ENCODE data around the gene ACSF3. TPM values are rescaled to one million over a fixed set of nuclear protein-coding genes. Genes with fewer than 3 reads are reported as not detected.

Gene ACSF3
- total and polyA plus RNA-seq, 2 donors (not counting 1 experiment from before 2014, with no cell fraction given): 45.2 to 113 TPM

DNA sequence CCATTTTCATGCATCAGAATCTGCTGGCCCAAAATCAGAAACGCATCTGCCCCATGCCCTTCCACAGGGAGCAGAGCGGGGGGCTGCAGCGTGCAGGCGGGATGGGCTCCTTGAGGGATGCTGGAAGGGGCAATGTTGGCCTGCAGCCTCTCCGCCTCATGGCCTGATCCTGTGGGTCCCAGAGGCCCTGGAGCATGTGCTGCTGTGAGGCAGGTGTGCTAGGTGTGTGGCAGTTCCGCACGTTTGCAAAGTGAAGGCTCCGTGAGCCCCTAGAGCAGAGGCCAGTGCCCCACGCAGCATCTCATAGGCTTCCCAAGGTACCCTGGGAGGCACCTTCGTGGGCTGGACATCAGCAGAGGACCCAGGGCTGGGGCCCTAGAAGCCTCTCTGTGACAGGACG, 41.5 kb downstream of the ACSF3 start:
- peaks cover 2% of the 10 kb centered on the region for H3K4me1 Mint-ChIP-seq
- TF ChIP-seq EZH2 (IDR thresholded peaks at IDR 0.05; ENCODE audit: borderline replicate concordance, insufficient read depth, low read depth, low read length, poor library complexity, severe bottlenecking): no peak
- TF ChIP-seq CTCF (IDR thresholded peaks at IDR 0.05): no peak
- H3K27me3 ChIP-seq (replicated peaks in 1 of 4; ENCODE audit: control extremely low read depth in 1 of 4, control insufficient read depth in 3 of 4, insufficient read depth in 4 of 4, low read length in 3 of 4): no peaks in the 10 kb centered on the region
- no peak overlapping the region for H3K4me3 ChIP-seq (ENCODE audit: control extremely low read depth in 1 of 5, extremely low read depth in 1 of 5, insufficient read depth in 1 of 5, low read depth in 2 of 5, low read length in 4 of 5)
- no peaks in the 10 kb centered on the region for H3K4me1 ChIP-seq (ENCODE audit: control insufficient read depth in 2 of 2, insufficient read depth in 2 of 2, low read length in 2 of 2)
- intact Hi-C loops (cut with micrococcal nuclease): no loop called here
- no peak overlapping the region for H3K9ac ChIP-seq (ENCODE audit: low read length)
- peaks cover 51% of the 10 kb centered on the region for H3K79me2 ChIP-seq (ENCODE audit: control insufficient read depth, insufficient read depth, low read length)
- 88% methylated on average over 11 of the region's 11 CpGs for WGBS (ENCODE audit: insufficient coverage)
- no peak for ATAC-seq (ENCODE audit: low read depth)
- H2AFZ ChIP-seq (ENCODE audit: insufficient read depth, low read depth, low read length, poor library complexity, severe bottlenecking): no peak overlapping the region
- peaks cover 61% of the 10 kb centered on the region for H4K20me1 ChIP-seq (ENCODE audit: control insufficient read depth, insufficient read depth, low read length, poor library complexity, severe bottlenecking)
- H3K9me3 ChIP-seq (ENCODE audit: control extremely low read depth in 1 of 3, control insufficient read depth in 2 of 3, insufficient read depth in 1 of 3, low read length in 2 of 3): peaks cover 0 to 2% (median 0%) of the 10 kb centered on the region in 3 donors
- no peak overlapping the region for H3K4me3 Mint-ChIP-seq
- H3K27ac ChIP-seq (ENCODE audit: low read length in 2 of 2): no peak overlapping the region
- H3K27ac Mint-ChIP-seq: no peak overlapping the region
- peaks cover 0 to 56% of the 10 kb centered on the region in 2 experiments for H3K36me3 ChIP-seq (replicated peaks in 1 of 2; ENCODE audit: control extremely low read depth in 1 of 2, control insufficient read depth in 1 of 2, extremely low read depth in 1 of 2, insufficient read depth in 2 of 2, low read length in 1 of 2)
- no peak overlapping the region for H3K4me2 ChIP-seq (replicated peaks; ENCODE audit: low read depth, low read length, poor library complexity, severe bottlenecking)
- no peaks in the 10 kb centered on the region for H3K27me3 Mint-ChIP-seq
- ChIA-PET POLR2A (no interaction called here), CTCF (interaction anchor here (0.9 kb wide), 1 partner anchor 10 kb away, joined by 3 read pairs; no protein-coding TSS in a partner anchor)
- DNase-seq: no peak
- H3K9me3 Mint-ChIP-seq (ENCODE audit: insufficient read depth): no peaks in the 10 kb centered on the region

GRCh38 chr16:89135971-89136765, 42.5 kb downstream of the ACSF3 start:
- no peak for DNase-seq
- TF ChIP-seq EZH2 (IDR thresholded peaks at IDR 0.05; ENCODE audit: borderline replicate concordance, insufficient read depth, low read depth, low read length, poor library complexity, severe bottlenecking) (no peak), CTCF (IDR thresholded peaks at IDR 0.05) (no peak)
- H3K27ac Mint-ChIP-seq: no peak overlapping the region
- Histone ChIP-seq H3K4me1 (ENCODE audit: control insufficient read depth in 2 of 2, insufficient read depth in 2 of 2, low read length in 2 of 2) (no peaks in the 10 kb centered on the region), H3K4me3 (ENCODE audit: control extremely low read depth in 1 of 5, extremely low read depth in 1 of 5, insufficient read depth in 1 of 5, low read depth in 2 of 5, low read length in 4 of 5) (no peak overlapping the region), H3K27ac (ENCODE audit: low read length in 2 of 2) (no peak overlapping the region), H2AFZ (ENCODE audit: insufficient read depth, low read depth, low read length, poor library complexity, severe bottlenecking) (no peak overlapping the region), H3K9me3 (ENCODE audit: control extremely low read depth in 1 of 3, control insufficient read depth in 2 of 3, insufficient read depth in 1 of 3, low read length in 2 of 3) (peaks cover 0 to 2% (median 0%) of the 10 kb centered on the region in 3 donors), H3K79me2 (ENCODE audit: control insufficient read depth, insufficient read depth, low read length) (peaks cover 43% of the 10 kb centered on the region), H3K27me3 (replicated peaks in 1 of 4; ENCODE audit: control extremely low read depth in 1 of 4, control insufficient read depth in 3 of 4, insufficient read depth in 4 of 4, low read length in 3 of 4) (no peaks in the 10 kb centered on the region), H3K4me2 (replicated peaks; ENCODE audit: low read depth, low read length, poor library complexity, severe bottlenecking) (no peak overlapping the region), H4K20me1 (ENCODE audit: control insufficient read depth, insufficient read depth, low read length, poor library complexity, severe bottlenecking) (peaks cover 52% of the 10 kb centered on the region), H3K9ac (ENCODE audit: low read length) (no peak overlapping the region), H3K36me3 (replicated peaks in 1 of 2; ENCODE audit: control extremely low read depth in 1 of 2, control insufficient read depth in 1 of 2, extremely low read depth in 1 of 2, insufficient read depth in 2 of 2, low read length in 1 of 2) (peaks cover 0 to 62% of the 10 kb centered on the region in 2 experiments)
- POLR2A ChIA-PET: no interaction called here
- no peak overlapping the region for H3K4me3 Mint-ChIP-seq
- H3K4me1 Mint-ChIP-seq: peaks cover 2% of the 10 kb centered on the region
- intact Hi-C loops (cut with micrococcal nuclease): no loop called here
- no peaks in the 10 kb centered on the region for H3K9me3 Mint-ChIP-seq (ENCODE audit: insufficient read depth)
- H3K27me3 Mint-ChIP-seq: no peaks in the 10 kb centered on the region
- CTCF ChIA-PET: no interaction called here
- WGBS (ENCODE audit: insufficient coverage): over 99% methylated on average over 30 of the region's 35 CpGs
- no peak for ATAC-seq (ENCODE audit: low read depth)

Data from B cell (primary cell).